HG02840 (cell line): Measurements from ENCODE around the gene C1QTNF5.
"Not testable (repeated sequence)": the region's sequence is repeated elsewhere in the genome, so short reads cannot be mapped to it uniquely, and the experiment has no call there.

Experiments used
- ATAC-seq: cut with Tn5 transposase; IDR thresholded peaks from one replicate; pipeline ENCODE4 v1.9.1; 2021; ENCODE audit warnings: mild to moderate bottlenecking, moderate library complexity, moderate number of reproducible peaks; ENCODE audit not compliant: unreplicated experiment, low FRiP score

Gene C1QTNF5

GRCh38 chr11:119340335-119341221, at the start of gene C1QTNF5:
Gene C1QTNF5 (minus strand): TSS chr11:119340883. CDS start chr11:119340397, 486 bp downstream.
- ATAC-seq: no peak

- no peak for ATAC-seq
Observed at GRCh38 chr11:119389611-119390254, 49.0 kb upstream of the C1QTNF5 start.

GRCh38 chr11:119388103-119388502, 47.4 kb upstream of the C1QTNF5 start:
- ATAC-seq: no peak

- no peak for ATAC-seq
Observed at GRCh38 chr11:119384332-119384731, 43.6 kb upstream of the C1QTNF5 start.

GRCh38 chr11:119382513-119382912, 41.8 kb upstream of the C1QTNF5 start:
- not testable (repeated sequence) for ATAC-seq

- ATAC-seq: no peak
Observed at GRCh38 chr11:119382101-119382500, 41.4 kb upstream of the C1QTNF5 start.

- ATAC-seq: peak; percentile 88
Observed at GRCh38 chr11:119381181-119381988, 40.7 kb upstream of the C1QTNF5 start, which contains the start of gene USP2. Gene USP2 (minus strand): TSS chr11:119381690. CDS start chr11:119373480, 8,210 bp downstream.

GRCh38 chr11:119380827-119381180, 40.1 kb upstream of the C1QTNF5 start:
- no peak for ATAC-seq

- ATAC-seq: no peak
Observed at GRCh38 chr11:119380160-119380826, 39.6 kb upstream of the C1QTNF5 start.

GRCh38 chr11:119378851-119379465, 38.3 kb upstream of the C1QTNF5 start:
- ATAC-seq: no peak

- no peak for ATAC-seq
Observed at GRCh38 chr11:119377961-119378667, 37.4 kb upstream of the C1QTNF5 start.

GRCh38 chr11:119377112-119377901, 36.6 kb upstream of the C1QTNF5 start:
- ATAC-seq: no peak

GRCh38 chr11:119376197-119376847, 35.6 kb upstream of the C1QTNF5 start:
- ATAC-seq: no peak

GRCh38 chr11:119375337-119376196, 34.9 kb upstream of the C1QTNF5 start:
- ATAC-seq: no peak

GRCh38 chr11:119374632-119375336, 34.1 kb upstream of the C1QTNF5 start:
- no peak for ATAC-seq

GRCh38 chr11:119373921-119374631, 33.4 kb upstream of the C1QTNF5 start:
- ATAC-seq: no peak
